ENCODE data around the gene TMEM229A. TPM values are rescaled to one million over a fixed set of nuclear protein-coding genes. Genes with fewer than 3 reads are reported as not detected.

Gene TMEM229A
- polyA plus RNA-seq, 1 donor from 2014 or later = 0.31 TPM

DNA sequence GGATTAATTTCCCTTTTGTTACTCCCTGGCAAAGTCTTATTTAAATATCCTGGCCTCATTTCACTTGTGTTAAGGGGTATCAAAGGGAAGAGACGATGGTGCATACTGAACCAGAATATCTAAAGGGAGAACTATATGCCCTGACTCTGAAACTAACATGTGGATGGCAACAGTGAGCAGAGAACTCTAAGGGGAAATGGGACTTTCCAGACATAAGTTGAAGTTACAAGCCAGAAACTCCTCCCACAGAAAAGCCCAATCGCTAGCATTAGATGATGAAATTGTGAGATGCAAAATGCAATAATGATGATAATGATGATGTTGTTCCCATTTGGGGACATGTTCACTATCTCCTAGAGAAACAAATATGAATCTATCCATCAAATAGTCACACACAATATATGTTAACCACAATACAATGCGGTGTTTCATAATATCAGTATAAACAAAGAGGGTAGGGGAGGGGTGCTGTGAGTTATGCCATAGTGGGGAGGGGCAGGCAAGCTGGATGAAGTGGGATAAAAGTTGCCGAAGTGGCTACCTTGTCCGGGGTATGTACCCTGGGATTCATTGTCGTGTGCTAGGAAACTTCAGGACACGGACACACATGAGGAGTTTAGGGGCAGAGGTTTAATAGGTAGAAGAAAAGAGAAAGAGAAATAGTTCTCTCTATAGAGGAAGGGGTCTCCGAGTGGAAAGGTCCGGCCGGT lies 37.1 kb downstream of the TMEM229A start:
- Histone ChIP-seq H3K4me3 (ENCODE audit: low read length) (no peak overlapping the region), H3F3A (ENCODE audit: insufficient read depth, low read length, poor library complexity, severe bottlenecking) (no peaks in the 10 kb centered on the region), H3K36me3 (ENCODE audit: insufficient read depth, low read length) (no peaks in the 10 kb centered on the region), H3K4me2 (ENCODE audit: low read length) (no peak overlapping the region), H3K27me3 (ENCODE audit: insufficient read depth, low read depth, low read length) (no peaks in the 10 kb centered on the region), H3K9ac (ENCODE audit: low read length) (no peak overlapping the region), H3K9me2 (ENCODE audit: insufficient read depth, low read length) (no peaks in the 10 kb centered on the region), H3K9me3 (ENCODE audit: low read length) (no peaks in the 10 kb centered on the region), H3K27ac (ENCODE audit: low read length) (no peak overlapping the region), H4K20me1 (ENCODE audit: insufficient read depth) (no peaks in the 10 kb centered on the region), H2AFZ (ENCODE audit: low read depth, low read length) (no peak overlapping the region), H3K79me2 (replicated peaks; ENCODE audit: insufficient read depth, low read length) (no peaks in the 10 kb centered on the region)
- no peak for TF ChIP-seq MXI1 (conservative IDR thresholded peaks at IDR 0.05; ENCODE audit: poor library complexity, severe bottlenecking)
- TF ChIP-seq, protein P1, sequence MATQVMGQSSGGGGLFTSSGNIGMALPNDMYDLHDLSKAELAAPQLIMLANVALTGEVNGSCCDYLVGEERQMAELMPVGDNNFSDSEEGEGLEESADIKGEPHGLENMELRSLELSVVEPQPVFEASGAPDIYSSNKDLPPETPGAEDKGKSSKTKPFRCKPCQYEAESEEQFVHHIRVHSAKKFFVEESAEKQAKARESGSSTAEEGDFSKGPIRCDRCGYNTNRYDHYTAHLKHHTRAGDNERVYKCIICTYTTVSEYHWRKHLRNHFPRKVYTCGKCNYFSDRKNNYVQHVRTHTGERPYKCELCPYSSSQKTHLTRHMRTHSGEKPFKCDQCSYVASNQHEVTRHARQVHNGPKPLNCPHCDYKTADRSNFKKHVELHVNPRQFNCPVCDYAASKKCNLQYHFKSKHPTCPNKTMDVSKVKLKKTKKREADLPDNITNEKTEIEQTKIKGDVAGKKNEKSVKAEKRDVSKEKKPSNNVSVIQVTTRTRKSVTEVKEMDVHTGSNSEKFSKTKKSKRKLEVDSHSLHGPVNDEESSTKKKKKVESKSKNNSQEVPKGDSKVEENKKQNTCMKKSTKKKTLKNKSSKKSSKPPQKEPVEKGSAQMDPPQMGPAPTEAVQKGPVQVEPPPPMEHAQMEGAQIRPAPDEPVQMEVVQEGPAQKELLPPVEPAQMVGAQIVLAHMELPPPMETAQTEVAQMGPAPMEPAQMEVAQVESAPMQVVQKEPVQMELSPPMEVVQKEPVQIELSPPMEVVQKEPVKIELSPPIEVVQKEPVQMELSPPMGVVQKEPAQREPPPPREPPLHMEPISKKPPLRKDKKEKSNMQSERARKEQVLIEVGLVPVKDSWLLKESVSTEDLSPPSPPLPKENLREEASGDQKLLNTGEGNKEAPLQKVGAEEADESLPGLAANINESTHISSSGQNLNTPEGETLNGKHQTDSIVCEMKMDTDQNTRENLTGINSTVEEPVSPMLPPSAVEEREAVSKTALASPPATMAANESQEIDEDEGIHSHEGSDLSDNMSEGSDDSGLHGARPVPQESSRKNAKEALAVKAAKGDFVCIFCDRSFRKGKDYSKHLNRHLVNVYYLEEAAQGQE (IDR thresholded peaks at IDR 0.05; ENCODE audit: borderline replicate concordance) = no peak
- no peak for TF ChIP-seq RAD21 (conservative IDR thresholded peaks at IDR 0.05)
- TF ChIP-seq EZH2 (IDR thresholded peaks at IDR 0.05; ENCODE audit: borderline replicate concordance, insufficient read depth, low read length, poor library complexity, severe bottlenecking) = no peak
- TF ChIP-seq, protein P2, sequence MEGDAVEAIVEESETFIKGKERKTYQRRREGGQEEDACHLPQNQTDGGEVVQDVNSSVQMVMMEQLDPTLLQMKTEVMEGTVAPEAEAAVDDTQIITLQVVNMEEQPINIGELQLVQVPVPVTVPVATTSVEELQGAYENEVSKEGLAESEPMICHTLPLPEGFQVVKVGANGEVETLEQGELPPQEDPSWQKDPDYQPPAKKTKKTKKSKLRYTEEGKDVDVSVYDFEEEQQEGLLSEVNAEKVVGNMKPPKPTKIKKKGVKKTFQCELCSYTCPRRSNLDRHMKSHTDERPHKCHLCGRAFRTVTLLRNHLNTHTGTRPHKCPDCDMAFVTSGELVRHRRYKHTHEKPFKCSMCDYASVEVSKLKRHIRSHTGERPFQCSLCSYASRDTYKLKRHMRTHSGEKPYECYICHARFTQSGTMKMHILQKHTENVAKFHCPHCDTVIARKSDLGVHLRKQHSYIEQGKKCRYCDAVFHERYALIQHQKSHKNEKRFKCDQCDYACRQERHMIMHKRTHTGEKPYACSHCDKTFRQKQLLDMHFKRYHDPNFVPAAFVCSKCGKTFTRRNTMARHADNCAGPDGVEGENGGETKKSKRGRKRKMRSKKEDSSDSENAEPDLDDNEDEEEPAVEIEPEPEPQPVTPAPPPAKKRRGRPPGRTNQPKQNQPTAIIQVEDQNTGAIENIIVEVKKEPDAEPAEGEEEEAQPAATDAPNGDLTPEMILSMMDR (IDR thresholded peaks at IDR 0.05; ENCODE audit: poor library complexity, severe bottlenecking) = no peak
- no peak for TF ChIP-seq POLR2AphosphoS5 (IDR thresholded peaks at IDR 0.05)
- no peak for TF ChIP-seq TAF1 (IDR thresholded peaks at IDR 0.05; ENCODE audit: low read depth)
- no peak for TF ChIP-seq EP300 (conservative IDR thresholded peaks at IDR 0.05; ENCODE audit: poor library complexity, severe bottlenecking)
- TF ChIP-seq SMC3 (conservative IDR thresholded peaks at IDR 0.05; ENCODE audit: poor library complexity) = no peak

DNA sequence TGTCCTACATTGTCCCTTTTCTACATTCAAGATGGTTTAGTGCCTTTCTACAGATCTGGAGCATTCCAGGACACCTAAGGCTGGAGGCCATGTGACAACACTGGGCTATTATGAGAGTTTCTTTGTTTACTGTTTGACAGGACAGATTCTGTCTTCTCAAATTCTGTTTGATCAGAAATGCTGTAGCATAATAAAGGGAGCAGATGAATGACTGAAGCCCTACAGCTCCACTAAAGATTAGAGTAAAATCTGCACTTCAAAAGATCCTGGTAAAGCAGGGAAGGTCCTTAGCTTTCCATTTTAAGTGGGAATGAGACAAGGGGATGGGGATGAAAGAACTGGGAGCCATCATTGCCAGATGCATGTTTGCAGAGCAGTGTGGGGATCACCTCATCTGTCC lies 38.4 kb downstream of the TMEM229A start:
- Histone ChIP-seq H3K4me3 (ENCODE audit: low read length) (no peak overlapping the region), H3K27ac (ENCODE audit: low read length) (no peak overlapping the region), H3K9me2 (ENCODE audit: insufficient read depth, low read length) (no peaks in the 10 kb centered on the region), H3K9ac (ENCODE audit: low read length) (no peak overlapping the region), H4K20me1 (ENCODE audit: insufficient read depth) (no peaks in the 10 kb centered on the region), H3F3A (ENCODE audit: insufficient read depth, low read length, poor library complexity, severe bottlenecking) (no peaks in the 10 kb centered on the region), H3K4me2 (ENCODE audit: low read length) (no peak overlapping the region), H3K27me3 (ENCODE audit: insufficient read depth, low read depth, low read length) (no peaks in the 10 kb centered on the region), H2AFZ (ENCODE audit: low read depth, low read length) (no peak overlapping the region), H3K36me3 (ENCODE audit: insufficient read depth, low read length) (no peaks in the 10 kb centered on the region), H3K9me3 (ENCODE audit: low read length) (no peaks in the 10 kb centered on the region), H3K79me2 (replicated peaks; ENCODE audit: insufficient read depth, low read length) (no peaks in the 10 kb centered on the region)
- TF ChIP-seq MXI1 (conservative IDR thresholded peaks at IDR 0.05; ENCODE audit: poor library complexity, severe bottlenecking) (no peak), POLR2AphosphoS5 (IDR thresholded peaks at IDR 0.05) (no peak), EP300 (conservative IDR thresholded peaks at IDR 0.05; ENCODE audit: poor library complexity, severe bottlenecking) (no peak), TAF1 (IDR thresholded peaks at IDR 0.05; ENCODE audit: low read depth) (no peak), RAD21 (conservative IDR thresholded peaks at IDR 0.05) (no peak), EZH2 (IDR thresholded peaks at IDR 0.05; ENCODE audit: borderline replicate concordance, insufficient read depth, low read length, poor library complexity, severe bottlenecking) (no peak), SMC3 (conservative IDR thresholded peaks at IDR 0.05; ENCODE audit: poor library complexity) (no peak)
- TF ChIP-seq, protein P2 (IDR thresholded peaks at IDR 0.05; ENCODE audit: poor library complexity, severe bottlenecking) = no peak
- TF ChIP-seq, protein P1 (IDR thresholded peaks at IDR 0.05; ENCODE audit: borderline replicate concordance) = no peak
